HepG2 (cell line): ENCODE data around the gene LIME1. TPM values are rescaled to one million over a fixed set of nuclear protein-coding genes. Genes with fewer than 3 reads are reported as not detected.

ENCODE experiments used
- ATRX ChIP-seq: sonication (generic); formaldehyde crosslinking; IDR thresholded peaks from 2 replicates; pipeline ENCODE4 v1.4.0; 2020; ENCODE audit warnings: missing genetic modification reagents, borderline replicate concordance
- BORCS8-MEF2B ChIP-seq: sonication (generic); formaldehyde crosslinking; IDR thresholded peaks from 2 replicates; pipeline ENCODE4 v1.8.0; 2022; ENCODE audit warnings: mild to moderate bottlenecking, missing genetic modification reagents
- EEA1 ChIP-seq: sonication (generic); formaldehyde crosslinking; IDR thresholded peaks from 2 replicates; pipeline ENCODE4 v1.5.1; 2020; ENCODE audit warnings: mild to moderate bottlenecking, missing genetic modification reagents, borderline replicate concordance
- EED ChIP-seq: sonication (generic); formaldehyde crosslinking; IDR thresholded peaks from 2 replicates; pipeline ENCODE4 v1.5.0; 2020; ENCODE audit warnings: mild to moderate bottlenecking, missing genetic modification reagents
- NR2C2 ChIP-seq: sonication (generic); formaldehyde crosslinking; IDR thresholded peaks from 2 replicates; pipeline ENCODE4 v1.4.0; 2020; ENCODE audit warnings: missing genetic modification reagents, mild to moderate bottlenecking, moderate library complexity, borderline replicate concordance
- POGZ ChIP-seq: sonication (generic); formaldehyde crosslinking; IDR thresholded peaks from 2 replicates; pipeline ENCODE4 v1.4.0; 2020; ENCODE audit warnings: mild to moderate bottlenecking, missing genetic modification reagents
- SIN3A ChIP-seq: IDR thresholded peaks from 2 replicates; pipeline ENCODE4 v1.6.1; 2011; ENCODE audit warnings: low read depth, mild to moderate bottlenecking, control low read depth, low read length, borderline replicate concordance
- ZBTB26 ChIP-seq: IDR thresholded peaks from 2 replicates; pipeline ENCODE4 v1.6.1; 2016; ENCODE audit warnings: missing compliant biosample characterization, missing genetic modification reagents, borderline replicate concordance
- ZFP37 ChIP-seq: sonication (generic); formaldehyde crosslinking; IDR thresholded peaks from 2 replicates; pipeline ENCODE4 v1.4.0; 2020; ENCODE audit warnings: missing genetic modification reagents, borderline replicate concordance
- ZFX ChIP-seq: sonication (generic); formaldehyde crosslinking; IDR thresholded peaks from 2 replicates; pipeline ENCODE4 v1.4.0; 2020; ENCODE audit warnings: mild to moderate bottlenecking, low read depth, missing genetic modification reagents, moderate library complexity
- ZNF275 ChIP-seq: sonication (generic); formaldehyde crosslinking; IDR thresholded peaks from 2 replicates; pipeline ENCODE4 v1.8.0; 2022; ENCODE audit warnings: missing genetic modification reagents, mild to moderate bottlenecking, inconsistent platforms, borderline replicate concordance
- ZNF382 ChIP-seq: sonication (generic); formaldehyde crosslinking; IDR thresholded peaks from 2 replicates; pipeline ENCODE4 v1.5.0; 2020; ENCODE audit warnings: missing genetic modification reagents, mild to moderate bottlenecking, borderline replicate concordance
- ZNF414 ChIP-seq: sonication (generic); formaldehyde crosslinking; IDR thresholded peaks from 2 replicates; pipeline ENCODE4 v1.5.0; 2020; ENCODE audit warnings: missing genetic modification reagents
- ZNF546 ChIP-seq: sonication (generic); formaldehyde crosslinking; conservative IDR thresholded peaks from 2 replicates; pipeline ENCODE4 v1.8.1; 2023; ENCODE audit warnings: mild to moderate bottlenecking, missing genetic modification reagents
- ZNF576 ChIP-seq: sonication (generic); formaldehyde crosslinking; IDR thresholded peaks from 2 replicates; pipeline ENCODE4 v1.4.0; 2020; ENCODE audit warnings: mild to moderate bottlenecking, missing genetic modification reagents
- polyA plus RNA-seq, 8 experiments: library from polyadenylated mRNA; depleted of rRNA in 3 of 8; stranded (reverse) in 7 of 8; unstranded in 1 of 8; fragments of >200 nt; fragmentation: Illumina TruSeq in 4 of 8; extraction: Trizol in 4 of 8; gene quantifications; 2 replicates each; pipeline versions ENCODE4 v1.2.1 to v1.2.3, GENCODE V29; 2011 to 2016; ENCODE audit warnings: low read depth in 4 of 8, missing spikeins in 1 of 8, mixed read lengths in 1 of 8; ENCODE audit not compliant: insufficient read depth in 1 of 8
- total RNA-seq, 5 experiments: library from RNA; depleted of rRNA; stranded (reverse); fragments of >200 nt; fragmentation: Illumina TruSeq; extraction: Trizol; gene quantifications; 2 replicates each; pipeline ENCODE4 v1.2.3, GENCODE V29; 2016; ENCODE audit warnings: low read depth in 1 of 5
- TF ChIP-seq, protein P1 (sequence below): sonication (generic); formaldehyde crosslinking; IDR thresholded peaks from 2 replicates; pipeline ENCODE4 v1.9.0; 2021; ENCODE audit warnings: missing genetic modification reagents, mild to moderate bottlenecking, borderline replicate concordance
- TF ChIP-seq, protein P2 (sequence below): sonication (generic); formaldehyde crosslinking; IDR thresholded peaks from 2 replicates; pipeline ENCODE4 v1.4.0; 2020; ENCODE audit warnings: missing genetic modification reagents

Gene LIME1
- total and polyA plus RNA-seq, 2 of the 13 experiments (the other 11 are each of a cell fraction or from before 2014, with no cell fraction given), result 13.0 to 61.5 TPM

DNA sequence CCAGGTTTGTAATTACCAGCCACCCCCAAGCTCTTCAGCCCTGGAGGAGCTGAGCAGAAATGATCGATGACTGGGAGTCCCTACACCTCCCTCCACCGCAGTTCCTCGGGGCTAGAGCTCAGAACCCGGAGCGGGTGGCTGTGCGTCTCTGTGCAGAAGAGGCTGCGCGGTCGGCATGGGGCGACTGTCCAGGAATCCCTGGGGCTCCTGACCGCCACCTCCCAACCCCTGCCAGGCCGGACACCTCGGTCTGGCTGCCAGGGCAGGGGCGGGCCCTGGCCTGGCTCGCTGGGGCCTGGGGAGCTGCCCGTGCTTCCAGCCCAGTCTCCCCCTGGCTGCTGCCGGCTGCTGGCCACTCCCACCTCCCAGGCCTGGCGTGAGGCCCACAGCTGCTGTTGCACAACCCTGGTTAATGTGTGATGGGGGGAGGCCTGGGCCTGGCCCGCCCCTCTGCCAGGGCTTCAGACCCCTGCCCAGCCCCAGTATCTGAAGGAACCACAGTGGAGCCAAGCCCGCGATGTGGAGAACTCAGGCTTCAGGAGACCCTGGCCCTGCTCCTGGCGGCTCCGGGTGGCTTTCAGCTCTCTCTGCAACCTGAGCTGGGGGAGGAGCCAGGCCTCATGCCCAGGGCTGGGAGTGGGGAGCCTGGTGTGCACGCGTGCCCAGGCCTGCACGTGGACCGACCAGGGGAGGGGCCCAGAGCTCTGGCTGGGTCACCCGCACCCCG, 4.3 kb downstream of the LIME1 start (continued):
- TF ChIP-seq, protein P1, sequence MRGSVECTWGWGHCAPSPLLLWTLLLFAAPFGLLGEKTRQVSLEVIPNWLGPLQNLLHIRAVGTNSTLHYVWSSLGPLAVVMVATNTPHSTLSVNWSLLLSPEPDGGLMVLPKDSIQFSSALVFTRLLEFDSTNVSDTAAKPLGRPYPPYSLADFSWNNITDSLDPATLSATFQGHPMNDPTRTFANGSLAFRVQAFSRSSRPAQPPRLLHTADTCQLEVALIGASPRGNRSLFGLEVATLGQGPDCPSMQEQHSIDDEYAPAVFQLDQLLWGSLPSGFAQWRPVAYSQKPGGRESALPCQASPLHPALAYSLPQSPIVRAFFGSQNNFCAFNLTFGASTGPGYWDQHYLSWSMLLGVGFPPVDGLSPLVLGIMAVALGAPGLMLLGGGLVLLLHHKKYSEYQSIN (CRISPR knock-in tag), result no peak
- TF ChIP-seq, protein P2, sequence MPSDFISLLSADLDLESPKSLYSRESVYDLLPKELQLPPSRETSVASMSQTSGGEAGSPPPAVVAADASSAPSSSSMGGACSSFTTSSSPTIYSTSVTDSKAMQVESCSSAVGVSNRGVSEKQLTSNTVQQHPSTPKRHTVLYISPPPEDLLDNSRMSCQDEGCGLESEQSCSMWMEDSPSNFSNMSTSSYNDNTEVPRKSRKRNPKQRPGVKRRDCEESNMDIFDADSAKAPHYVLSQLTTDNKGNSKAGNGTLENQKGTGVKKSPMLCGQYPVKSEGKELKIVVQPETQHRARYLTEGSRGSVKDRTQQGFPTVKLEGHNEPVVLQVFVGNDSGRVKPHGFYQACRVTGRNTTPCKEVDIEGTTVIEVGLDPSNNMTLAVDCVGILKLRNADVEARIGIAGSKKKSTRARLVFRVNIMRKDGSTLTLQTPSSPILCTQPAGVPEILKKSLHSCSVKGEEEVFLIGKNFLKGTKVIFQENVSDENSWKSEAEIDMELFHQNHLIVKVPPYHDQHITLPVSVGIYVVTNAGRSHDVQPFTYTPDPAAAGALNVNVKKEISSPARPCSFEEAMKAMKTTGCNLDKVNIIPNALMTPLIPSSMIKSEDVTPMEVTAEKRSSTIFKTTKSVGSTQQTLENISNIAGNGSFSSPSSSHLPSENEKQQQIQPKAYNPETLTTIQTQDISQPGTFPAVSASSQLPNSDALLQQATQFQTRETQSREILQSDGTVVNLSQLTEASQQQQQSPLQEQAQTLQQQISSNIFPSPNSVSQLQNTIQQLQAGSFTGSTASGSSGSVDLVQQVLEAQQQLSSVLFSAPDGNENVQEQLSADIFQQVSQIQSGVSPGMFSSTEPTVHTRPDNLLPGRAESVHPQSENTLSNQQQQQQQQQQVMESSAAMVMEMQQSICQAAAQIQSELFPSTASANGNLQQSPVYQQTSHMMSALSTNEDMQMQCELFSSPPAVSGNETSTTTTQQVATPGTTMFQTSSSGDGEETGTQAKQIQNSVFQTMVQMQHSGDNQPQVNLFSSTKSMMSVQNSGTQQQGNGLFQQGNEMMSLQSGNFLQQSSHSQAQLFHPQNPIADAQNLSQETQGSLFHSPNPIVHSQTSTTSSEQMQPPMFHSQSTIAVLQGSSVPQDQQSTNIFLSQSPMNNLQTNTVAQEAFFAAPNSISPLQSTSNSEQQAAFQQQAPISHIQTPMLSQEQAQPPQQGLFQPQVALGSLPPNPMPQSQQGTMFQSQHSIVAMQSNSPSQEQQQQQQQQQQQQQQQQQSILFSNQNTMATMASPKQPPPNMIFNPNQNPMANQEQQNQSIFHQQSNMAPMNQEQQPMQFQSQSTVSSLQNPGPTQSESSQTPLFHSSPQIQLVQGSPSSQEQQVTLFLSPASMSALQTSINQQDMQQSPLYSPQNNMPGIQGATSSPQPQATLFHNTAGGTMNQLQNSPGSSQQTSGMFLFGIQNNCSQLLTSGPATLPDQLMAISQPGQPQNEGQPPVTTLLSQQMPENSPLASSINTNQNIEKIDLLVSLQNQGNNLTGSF, result no peak
- TF ChIP-seq ZFX (peak; percentile 100), ZNF275 (CRISPR knock-in tag) (peak; percentile 99), SIN3A (peak; percentile 95), BORCS8-MEF2B (CRISPR knock-in tag) (peak; percentile 71), ZNF414 (CRISPR knock-in tag) (peak; percentile 96), POGZ (CRISPR knock-in tag) (peak; percentile 89), ZFP37 (CRISPR knock-in tag) (peak; percentile 97), ATRX (CRISPR knock-in tag) (no peak), EED (CRISPR knock-in tag) (peak; percentile 96), ZNF576 (CRISPR knock-in tag) (peak; percentile 93; the same call in 1 of the 2 replicates), ZBTB26 (peak; percentile 77; the same call in 1 of the 2 replicates), ZNF382 (CRISPR knock-in tag) (no peak), EEA1 (peak; percentile 86; the same call in 1 of the 2 replicates), NR2C2 (peak; percentile 90), ZNF546 (CRISPR knock-in tag) (peak; percentile 94; the same call in 1 of the 2 replicates)
